HCT116 (cell line): ENCODE results near the gene EP400. TPM values are rescaled to one million over a fixed set of nuclear protein-coding genes. Genes with fewer than 3 reads are reported as not detected.

ENCODE experiments used
- ATAC-seq: fragments of 200-7000 bp; cut with Tn5 transposase; 2 replicates; pipeline ENCODE4 v1.9.1; 2020; ENCODE audit warnings: mild to moderate bottlenecking, moderate library complexity
- BruUV-seq: library from RNA; stranded (reverse); fragments of 400-500 nt; replicated peaks from 2 replicates; lab custom pipeline; 2021; lab: Mats Ljungman, UMichigan
- CTCF ChIA-PET: fragments of 300-600 bp; sonication (Branson Sonifier 250); formaldehyde crosslinking; loops from one replicate; lab custom pipeline; 2021; ENCODE audit warnings: antibody characterized with exemption; lab: Charles Lee
- POLR2A ChIA-PET: fragments of 300-600, 350-600 bp; sonication (Branson Sonifier 250); formaldehyde crosslinking; loops from one replicate; lab custom pipeline; 2021; ENCODE audit warnings: antibody characterized with exemption; lab: Charles Lee
- RAD21 ChIA-PET, 2 experiments: fragments of 300-600 bp; sonication (Branson Sonifier 250); formaldehyde crosslinking; loops; one replicate each; lab custom pipeline; 2023; ENCODE audit warnings: low total read pairs in 2 of 2; ENCODE audit not compliant: uncharacterized antibody in 2 of 2, unreplicated experiment in 2 of 2, low non-redundant PET in 1 of 2; lab: Charles Lee
- DNase-seq: peaks from one replicate; pipeline ENCODE4 v3.0.0-alpha.2; 2010; ENCODE audit warnings: low read depth, low spot score
- H2AFZ ChIP-seq: fragments of 200-600 bp; shearing (Covaris generic), sonication (generic); 2 replicates; pipeline ENCODE4 v1.6.1; 2017; ENCODE audit warnings: low read depth, mixed run types, mixed read lengths, antibody characterized with exemption, low read length; ENCODE audit not compliant: poor library complexity, severe bottlenecking
- H3K27ac ChIP-seq: 2 replicates; pipeline ENCODE4 v1.5.1; 2012; ENCODE audit warnings: low read depth, low read length
- H3K27me3 ChIP-seq: fragments of 200-600 bp; sonication (generic); 2 replicates; pipeline ENCODE4 v1.6.1; 2016; ENCODE audit warnings: mixed run types, low read length, mixed read lengths; ENCODE audit not compliant: insufficient read depth
- H3K36me3 ChIP-seq, 2 experiments: fragments of 200-500 bp in 1 of 2; fragments of 200-600 bp in 1 of 2; sonication (Bioruptor generic) in 1 of 2; sonication (generic) in 1 of 2; 2 replicates each; pipeline versions ENCODE4 v1.5.1 to v1.6.1; 2014 to 2016; ENCODE audit warnings: low read length in 2 of 2, inconsistent platforms in 1 of 2, mixed read lengths in 1 of 2, mixed run types in 1 of 2; ENCODE audit not compliant: insufficient read depth in 2 of 2, control insufficient read depth in 1 of 2
- H3K4me1 ChIP-seq, 2 experiments: fragments of 200-600 bp in 1 of 2; sonication (generic) in 1 of 2; 2 replicates each; pipeline versions ENCODE4 v1.5.1 to v1.6.1; 2012 to 2017; ENCODE audit warnings: low read length in 2 of 2, inconsistent platforms in 1 of 2, mild to moderate bottlenecking in 1 of 2, mixed read lengths in 1 of 2, mixed run types in 1 of 2, moderate library complexity in 1 of 2; ENCODE audit not compliant: insufficient read depth in 2 of 2, control insufficient read depth in 1 of 2
- H3K4me2 ChIP-seq: fragments of 200-600 bp; sonication (generic); 2 replicates; pipeline ENCODE4 v1.6.1; 2017; ENCODE audit warnings: mixed run types, low read length, mixed read lengths
- H3K4me3 ChIP-seq, 2 experiments: fragments of 200-600 bp in 1 of 2; sonication (generic) in 1 of 2; replicated peaks in 1 of 2; 2 replicates each; pipeline ENCODE4 v1.5.1; 2011 to 2016; ENCODE audit warnings: low read length in 2 of 2, control low read depth in 1 of 2, low read depth in 1 of 2, mild to moderate bottlenecking in 1 of 2, mixed read lengths in 1 of 2, mixed run types in 1 of 2
- H3K79me2 ChIP-seq: fragments of 200-600 bp; sonication (generic); 2 replicates; pipeline ENCODE4 v1.6.1; 2017; ENCODE audit warnings: mild to moderate bottlenecking, mixed run types, low read length, moderate library complexity, mixed read lengths; ENCODE audit not compliant: insufficient read depth
- H3K9ac ChIP-seq: fragments of 200-600 bp; sonication (generic); 2 replicates; pipeline ENCODE4 v1.6.1; 2016; ENCODE audit warnings: low read length, mixed read lengths
- H3K9me2 ChIP-seq: fragments of 200-600 bp; sonication (generic), shearing (Covaris generic); 2 replicates; pipeline ENCODE4 v1.6.1; 2017; ENCODE audit warnings: mixed run types, mild to moderate bottlenecking, moderate library complexity; ENCODE audit not compliant: insufficient read depth
- H3K9me3 ChIP-seq, 2 experiments: fragments of 200-500 bp in 1 of 2; fragments of 200-600 bp in 1 of 2; sonication (Bioruptor generic) in 1 of 2; sonication (generic) in 1 of 2; 2 replicates each; pipeline ENCODE4 v1.6.1; 2014 to 2017; ENCODE audit warnings: low read length in 2 of 2, mixed read lengths in 2 of 2, inconsistent platforms in 1 of 2, low read depth in 1 of 2, mild to moderate bottlenecking in 1 of 2, mixed run types in 1 of 2, moderate library complexity in 1 of 2; ENCODE audit not compliant: control insufficient read depth in 1 of 2, insufficient read depth in 1 of 2
- H4K20me1 ChIP-seq: fragments of 200-600 bp; sonication (generic), shearing (Covaris generic); 2 replicates; pipeline ENCODE4 v1.6.1; 2017; ENCODE audit warnings: mixed run types, mild to moderate bottlenecking, moderate library complexity; ENCODE audit not compliant: insufficient read depth
- ATF3 ChIP-seq: IDR thresholded peaks from 2 replicates; pipeline ENCODE4 v1.6.1; 2012
- CEBPB ChIP-seq: IDR thresholded peaks from 2 replicates; pipeline ENCODE4 v1.6.1; 2012; ENCODE audit warnings: low read depth
- EGR1 ChIP-seq: IDR thresholded peaks from 2 replicates; pipeline ENCODE4 v1.6.1; 2012; ENCODE audit warnings: low read depth
- ELF1 ChIP-seq: IDR thresholded peaks from 2 replicates; pipeline ENCODE4 v1.6.1; 2012; ENCODE audit warnings: low read depth, borderline replicate concordance
- EZH2 ChIP-seq: fragments of 200-600 bp; sonication (generic); IDR thresholded peaks from 2 replicates; pipeline ENCODE4 v1.6.1; 2017; ENCODE audit warnings: antibody characterized with exemption, mixed run types
- EZH2phosphoT487 ChIP-seq: fragments of 200-600 bp; IDR thresholded peaks from 2 replicates; pipeline ENCODE4 v1.6.1; 2018; ENCODE audit warnings: antibody characterized with exemption, borderline replicate concordance
- FOSL1 ChIP-seq: IDR thresholded peaks from 2 replicates; pipeline ENCODE4 v1.6.1; 2012; ENCODE audit warnings: low read depth
- MAX ChIP-seq: IDR thresholded peaks from 2 replicates; pipeline ENCODE4 v1.6.1; 2012
- POLR2A ChIP-seq: IDR thresholded peaks from 2 replicates; pipeline ENCODE4 v1.7.0; 2011; ENCODE audit warnings: borderline replicate concordance; ENCODE audit not compliant: insufficient read depth, insufficient read length; ENCODE audit errors: extremely low read depth
- POLR2AphosphoS5 ChIP-seq: IDR thresholded peaks from 2 replicates; pipeline ENCODE4 v1.6.1; 2011; ENCODE audit warnings: mild to moderate bottlenecking, low read depth, low read length, moderate library complexity
- RAD21 ChIP-seq: IDR thresholded peaks from 2 replicates; pipeline ENCODE4 v1.6.1; 2012; ENCODE audit warnings: low read depth, mild to moderate bottlenecking
- REST ChIP-seq: IDR thresholded peaks from 2 replicates; pipeline ENCODE4 v1.6.1; 2012; ENCODE audit warnings: low read depth
- SIN3A ChIP-seq: IDR thresholded peaks from 2 replicates; pipeline ENCODE4 v1.6.1; 2012; ENCODE audit warnings: low read depth
- SP1 ChIP-seq: IDR thresholded peaks from 2 replicates; pipeline ENCODE4 v1.6.1; 2012; ENCODE audit warnings: low read depth
- SRF ChIP-seq: IDR thresholded peaks from 2 replicates; pipeline ENCODE4 v1.6.1; 2012; ENCODE audit warnings: low read depth
- TCF7L2 ChIP-seq: IDR thresholded peaks from 2 replicates; pipeline ENCODE4 v1.7.0; 2011; ENCODE audit warnings: borderline replicate concordance, inconsistent platforms; ENCODE audit not compliant: insufficient read depth, insufficient read length; ENCODE audit errors: extremely low read depth
- YY1 ChIP-seq: IDR thresholded peaks from 2 replicates; pipeline ENCODE4 v1.6.1; 2011; ENCODE audit warnings: low read length, low read depth, moderate library complexity, mild to moderate bottlenecking; ENCODE audit not compliant: insufficient replicate concordance; ENCODE audit errors: extremely low read depth
- ZFX ChIP-seq: fragments of 450-650 bp; IDR thresholded peaks from 2 replicates; pipeline ENCODE4 v1.6.1; 2017
- ZNF274 ChIP-seq: fragments of 200-500 bp; sonication (Bioruptor generic); IDR thresholded peaks from 2 replicates; pipeline ENCODE4 v1.6.1; 2014; ENCODE audit warnings: mild to moderate bottlenecking, low read depth, low read length, inconsistent platforms
- intact Hi-C: fragments of 100-400 bp; cut with micrococcal nuclease; formaldehyde crosslinking; loops from 2 replicates; pipeline ENCODE4 v1.10.0; 2022
- total RNA-seq: library from RNA; stranded (reverse); gene quantifications from one replicate; pipeline ENCODE4 v1.2.1, GENCODE V29; 2021; ENCODE audit not compliant: unreplicated experiment

The EP400 gene
- total RNA-seq, 1 experiment from 2014 or later: 54.5 TPM

GRCh38 chr12:131918311-131919050, 31.3 kb upstream of the EP400 start:
- no peak for ATAC-seq
- Histone ChIP-seq H3K27me3 (no peaks in the 10 kb centered on the region), H3K4me3 (no peak overlapping the region), H3K9me3 (no peaks in the 10 kb centered on the region), H3K79me2 (no peaks in the 10 kb centered on the region), H4K20me1 (no peaks in the 10 kb centered on the region), H3K36me3 (peaks cover 0 to 10% of the 10 kb centered on the region in 2 experiments; a peak in 2 of 4 replicates), H2AFZ (no peak overlapping the region), H3K27ac (no peak overlapping the region), H3K4me2 (no peak overlapping the region), H3K9me2 (no peaks in the 10 kb centered on the region), H3K4me1 (no peaks in the 10 kb centered on the region), H3K9ac (no peak overlapping the region)
- TF ChIP-seq TCF7L2 (no peak), REST (no peak), ZNF274 (no peak), ELF1 (no peak), FOSL1 (no peak), CEBPB (no peak), EGR1 (no peak), SRF (no peak), YY1 (no peak), MAX (no peak), EZH2phosphoT487 (no peak), EZH2 (no peak), ZFX (no peak), ATF3 (no peak), SIN3A (no peak), POLR2A (no peak), SP1 (no peak), RAD21 (no peak), POLR2AphosphoS5 (no peak)
- ChIA-PET RAD21 (no interaction called here), CTCF (no interaction called here), POLR2A (no interaction called here)
- no peak for DNase-seq
- intact Hi-C loops: no loop called here
- BruUV-seq: no TSS peak
